ENCODE data around the gene RAB5A.

Gene RAB5A

GRCh38 chr3:19945534-19945933 is 1.4 kb upstream of the RAB5A start:
- no peak overlapping the region for H3K4me3 ChIP-seq (ENCODE audit: insufficient read depth, low read length, poor library complexity, severe bottlenecking)

GRCh38 chr3:19945969-19946831 is 697 bp upstream of the RAB5A start:
- H3K4me3 ChIP-seq (ENCODE audit: insufficient read depth, low read length, poor library complexity, severe bottlenecking), result peak overlapping the region; percentile 82
- H3K36me3 ChIP-seq (ENCODE audit: low read length), result peaks cover 2% of the 10 kb centered on the region; the same call in 1 of the 2 replicates
- TF ChIP-seq CTCF (IDR thresholded peaks at IDR 0.05; ENCODE audit: insufficient read depth, low read length, poor library complexity, severe bottlenecking), result no peak
- no peak for TF ChIP-seq EZH2phosphoT487 (conservative IDR thresholded peaks at IDR 0.05; ENCODE audit: low read length)
- H3K79me2 ChIP-seq (ENCODE audit: insufficient read depth, low read length), result peaks cover 44% of the 10 kb centered on the region
- peak overlapping the region; percentile 90 for H3K4me2 ChIP-seq (ENCODE audit: low read depth, low read length, poor library complexity, severe bottlenecking)
- H4K20me1 ChIP-seq (ENCODE audit: low read depth, low read length), result peaks cover 9% of the 10 kb centered on the region
- no peaks in the 10 kb centered on the region for H3K9me3 ChIP-seq (ENCODE audit: insufficient read depth, low read length)
- H2AFZ ChIP-seq (ENCODE audit: low read depth, low read length, severe bottlenecking), result peak overlapping the region; percentile 92
- peak overlapping the region; percentile 70 for H3K27ac ChIP-seq (ENCODE audit: low read depth, low read length)
- peaks cover 28% of the 10 kb centered on the region for H3F3A ChIP-seq (ENCODE audit: insufficient read depth)
- peak overlapping the region; percentile 67 for H3K9ac ChIP-seq (ENCODE audit: low read length)
- H3K27me3 ChIP-seq (ENCODE audit: low read length), result no peaks in the 10 kb centered on the region
- H3K9me2 ChIP-seq (replicated peaks; ENCODE audit: insufficient read depth, low read length), result no peaks in the 10 kb centered on the region

More at GRCh38 chr3:19945534-19945933, 1.4 kb upstream of the RAB5A start:
- peaks cover 28% of the 10 kb centered on the region for H3F3A ChIP-seq (ENCODE audit: insufficient read depth)
- no peaks in the 10 kb centered on the region for H3K9me3 ChIP-seq (ENCODE audit: insufficient read depth, low read length)
- no peak overlapping the region for H3K4me2 ChIP-seq (ENCODE audit: low read depth, low read length, poor library complexity, severe bottlenecking)
- H2AFZ ChIP-seq (ENCODE audit: low read depth, low read length, severe bottlenecking), result no peak overlapping the region
- H3K36me3 ChIP-seq (ENCODE audit: low read length), result no peaks in the 10 kb centered on the region
- no peak overlapping the region for H3K9ac ChIP-seq (ENCODE audit: low read length)
- no peaks in the 10 kb centered on the region for H3K9me2 ChIP-seq (replicated peaks; ENCODE audit: insufficient read depth, low read length)
- peaks cover 9% of the 10 kb centered on the region for H4K20me1 ChIP-seq (ENCODE audit: low read depth, low read length)
- TF ChIP-seq EZH2phosphoT487 (conservative IDR thresholded peaks at IDR 0.05; ENCODE audit: low read length) (no peak), CTCF (IDR thresholded peaks at IDR 0.05; ENCODE audit: insufficient read depth, low read length, poor library complexity, severe bottlenecking) (no peak)
- peaks cover 37% of the 10 kb centered on the region for H3K79me2 ChIP-seq (ENCODE audit: insufficient read depth, low read length)
- no peaks in the 10 kb centered on the region for H3K27me3 ChIP-seq (ENCODE audit: low read length)
- no peak overlapping the region for H3K27ac ChIP-seq (ENCODE audit: low read depth, low read length)

- Histone ChIP-seq H3F3A (ENCODE audit: insufficient read depth) (peaks cover 28% of the 10 kb centered on the region), H3K4me2 (ENCODE audit: low read depth, low read length, poor library complexity, severe bottlenecking) (peak overlapping the region; percentile 90), H2AFZ (ENCODE audit: low read depth, low read length, severe bottlenecking) (peak overlapping the region; percentile 19), H3K4me3 (ENCODE audit: insufficient read depth, low read length, poor library complexity, severe bottlenecking) (peak overlapping the region; percentile 82), H3K36me3 (ENCODE audit: low read length) (peaks cover 13% of the 10 kb centered on the region; the same call in 1 of the 2 replicates), H3K9ac (ENCODE audit: low read length) (peak overlapping the region; percentile 67), H3K9me2 (replicated peaks; ENCODE audit: insufficient read depth, low read length) (no peaks in the 10 kb centered on the region), H3K79me2 (ENCODE audit: insufficient read depth, low read length) (peaks cover 58% of the 10 kb centered on the region), H4K20me1 (ENCODE audit: low read depth, low read length) (peaks cover 16% of the 10 kb centered on the region), H3K27ac (ENCODE audit: low read depth, low read length) (peak overlapping the region; percentile 70), H3K9me3 (ENCODE audit: insufficient read depth, low read length) (no peaks in the 10 kb centered on the region), H3K27me3 (ENCODE audit: low read length) (no peaks in the 10 kb centered on the region)
- TF ChIP-seq CTCF (IDR thresholded peaks at IDR 0.05; ENCODE audit: insufficient read depth, low read length, poor library complexity, severe bottlenecking) (no peak), EZH2phosphoT487 (conservative IDR thresholded peaks at IDR 0.05; ENCODE audit: low read length) (no peak)
Measured at GRCh38 chr3:19947549-19948225, 790 bp downstream of the RAB5A start.
